Activated naive CD8-positive, alpha-beta T cell treated with anti-CD3 and anti-CD28 coated beads, Interleukin-2, amount 50 U/mL, for 16 hours (primary cell): Measurements from ENCODE around the gene NAV2.

Source experiments
- DNase-seq: peaks from one replicate; pipeline ENCODE4 v3.0.0-alpha.2; 2020; ENCODE audit warnings: low read depth, low spot score

Gene NAV2

DNA sequence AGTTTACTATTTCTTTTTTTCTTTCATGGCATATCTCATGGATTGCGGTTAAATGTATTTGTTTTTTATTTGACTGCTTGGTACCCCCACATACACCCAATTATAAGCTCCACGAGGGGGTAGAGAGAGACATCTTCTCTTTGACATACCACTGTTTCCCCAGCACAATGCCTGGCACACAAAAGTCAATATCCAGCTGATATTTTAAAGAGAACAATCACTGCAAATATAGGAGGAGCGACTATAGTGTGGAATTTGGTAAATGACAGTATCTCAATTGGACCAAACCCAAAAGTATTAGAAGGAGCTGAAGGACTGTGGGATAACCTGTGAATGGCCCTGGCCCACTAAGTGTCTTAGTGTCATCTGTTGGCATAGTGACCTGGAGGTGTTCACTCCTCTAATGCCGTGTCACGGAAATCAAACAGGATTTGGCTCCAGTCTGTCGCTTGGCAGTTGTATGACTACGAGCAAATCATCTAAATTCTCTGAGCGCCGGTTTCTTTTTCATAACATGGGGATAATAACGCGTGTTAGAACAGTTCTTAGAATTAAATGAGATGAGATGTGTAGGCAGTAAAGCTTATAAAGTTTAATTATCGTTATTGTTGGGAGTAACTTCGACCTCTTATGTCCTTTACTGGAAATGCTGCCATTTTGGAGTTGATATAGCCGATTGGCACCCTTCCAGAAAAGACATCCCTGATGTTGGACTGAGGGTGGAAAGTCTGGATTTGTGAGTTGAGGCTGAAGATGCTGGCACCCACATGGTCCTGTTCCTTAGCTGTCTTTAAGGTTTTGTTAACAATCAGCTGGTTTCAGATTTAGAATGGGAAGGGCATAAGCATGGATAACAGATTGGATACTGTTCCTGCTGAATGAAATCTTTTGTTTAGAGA lies 303.1 kb downstream of the NAV2 start:
- no peak for DNase-seq

DNA sequence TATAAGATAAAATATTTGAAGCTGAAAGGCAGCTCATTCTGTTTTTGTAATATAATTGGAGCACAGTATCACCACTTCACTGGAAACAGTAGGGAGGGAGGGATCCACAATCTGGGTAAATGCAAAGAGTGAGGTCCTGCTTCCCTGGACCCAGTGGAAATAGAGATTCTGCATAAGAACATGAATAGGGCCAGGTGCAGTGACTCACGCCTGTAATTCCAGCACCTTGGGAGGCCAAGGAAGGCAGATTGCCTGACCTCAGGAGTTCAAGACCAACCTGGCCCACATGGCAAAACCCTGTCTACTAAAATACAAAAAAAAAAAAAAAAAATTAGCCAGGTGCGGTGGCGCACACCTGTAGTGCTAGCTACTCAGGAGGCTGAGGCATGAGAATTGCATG lies 303.9 kb downstream of the NAV2 start:
- DNase-seq = no peak

DNA sequence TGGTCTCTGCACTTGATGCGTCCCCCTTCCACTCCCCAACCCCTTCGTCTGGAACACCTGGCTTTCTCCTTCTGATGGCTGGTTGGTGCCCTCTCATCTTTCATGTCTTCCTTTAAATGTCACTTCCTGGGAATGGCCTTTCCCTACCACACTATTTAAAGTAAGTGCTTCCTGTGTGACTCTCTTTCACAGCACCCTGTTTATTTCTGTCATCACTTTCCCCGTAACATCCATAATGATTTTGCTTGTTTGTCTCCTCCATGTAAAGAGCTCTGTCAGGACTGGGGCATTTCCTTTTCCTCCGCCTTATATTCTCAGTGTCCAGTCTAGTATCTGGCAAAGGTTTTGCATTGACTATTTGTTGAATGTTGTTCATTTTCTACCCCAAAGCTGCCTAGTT lies 304.7 kb downstream of the NAV2 start:
- DNase-seq = no peak

DNA sequence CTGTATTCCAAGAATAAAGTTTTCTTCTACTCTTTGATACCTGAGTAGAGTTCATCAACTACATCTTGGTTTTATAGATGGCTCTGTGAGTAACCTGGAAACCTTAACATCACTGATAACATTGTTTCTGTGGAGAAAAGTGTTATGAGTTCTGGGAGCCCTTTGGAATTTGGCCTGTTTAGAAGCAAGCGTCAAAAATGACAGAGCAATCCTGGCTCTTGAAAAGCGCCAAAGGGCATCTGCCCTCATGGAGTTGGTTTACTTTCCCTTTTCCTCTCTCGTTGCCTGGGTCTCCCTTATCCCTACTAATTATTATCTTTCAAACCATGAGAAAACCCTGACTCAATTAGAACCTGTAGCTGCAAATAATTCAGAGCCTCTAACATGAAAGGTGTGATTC lies 307.6 kb downstream of the NAV2 start:
- no peak for DNase-seq

DNA sequence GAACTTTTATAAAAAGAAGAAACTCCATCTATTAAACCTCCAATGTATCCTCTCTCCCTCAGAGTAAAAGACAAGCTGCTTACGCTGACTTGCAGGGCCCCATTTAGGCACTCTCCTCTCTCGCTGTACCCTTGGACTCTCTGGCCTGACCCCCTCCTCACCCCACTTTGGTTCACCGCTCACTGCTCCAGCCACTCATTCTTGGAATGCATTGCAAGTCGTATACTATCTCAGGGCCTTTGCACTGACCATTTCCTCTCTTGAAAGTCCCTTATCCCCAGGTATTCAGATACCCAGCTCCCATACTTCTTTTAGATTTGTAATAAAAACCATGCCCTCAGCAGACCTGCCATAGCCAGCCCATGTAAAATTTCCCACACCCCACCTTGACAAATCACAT lies 308.1 kb downstream of the NAV2 start:
- DNase-seq = no peak

DNA sequence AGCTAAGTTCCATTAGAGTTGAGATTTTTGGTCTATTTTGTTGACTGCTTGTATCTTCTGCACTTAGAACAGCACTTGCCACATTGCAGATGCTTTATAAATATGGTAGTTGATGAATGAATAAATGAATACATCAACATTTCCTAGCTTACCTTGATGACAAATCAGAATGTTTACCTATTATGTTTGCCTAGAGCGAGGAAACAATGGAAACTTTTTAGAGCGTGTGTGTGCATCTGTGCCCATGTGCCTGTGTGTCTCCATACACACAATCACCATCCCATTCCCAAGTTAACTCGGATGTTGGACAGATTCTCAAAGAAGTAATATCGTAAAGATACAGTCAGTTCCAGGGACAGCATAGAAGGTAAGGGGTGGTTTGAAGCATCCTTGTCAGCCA lies 308.6 kb downstream of the NAV2 start:
- DNase-seq = no peak

DNA sequence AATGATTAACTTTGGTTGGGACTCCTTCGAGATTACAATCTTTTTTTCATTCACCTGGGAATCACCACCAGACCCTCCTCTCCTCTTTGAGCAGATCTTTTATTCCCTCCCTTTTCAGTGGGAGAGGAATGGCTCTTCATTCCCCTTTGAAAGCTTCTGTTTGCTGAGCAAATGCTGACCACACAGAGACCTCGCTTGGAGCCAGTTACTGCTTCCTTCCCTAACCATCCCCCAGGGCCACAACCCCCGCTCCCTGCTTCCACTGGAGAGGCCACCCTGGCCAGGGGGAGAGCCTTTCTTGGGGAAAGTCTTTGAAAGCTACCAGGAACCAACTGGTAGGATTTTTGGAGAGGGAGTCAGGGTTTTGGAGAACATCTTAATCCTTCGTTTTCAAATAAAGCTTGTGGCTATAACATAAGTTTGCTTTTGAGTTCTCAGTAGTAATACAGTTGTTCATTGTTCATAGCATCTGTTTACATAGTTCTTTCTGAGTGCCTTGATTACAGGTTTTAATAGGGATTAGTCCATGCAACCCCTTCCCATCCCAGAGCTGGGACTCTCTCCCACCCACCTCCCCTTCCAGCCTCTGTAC lies 309.2 kb downstream of the NAV2 start:
- no peak for DNase-seq

DNA sequence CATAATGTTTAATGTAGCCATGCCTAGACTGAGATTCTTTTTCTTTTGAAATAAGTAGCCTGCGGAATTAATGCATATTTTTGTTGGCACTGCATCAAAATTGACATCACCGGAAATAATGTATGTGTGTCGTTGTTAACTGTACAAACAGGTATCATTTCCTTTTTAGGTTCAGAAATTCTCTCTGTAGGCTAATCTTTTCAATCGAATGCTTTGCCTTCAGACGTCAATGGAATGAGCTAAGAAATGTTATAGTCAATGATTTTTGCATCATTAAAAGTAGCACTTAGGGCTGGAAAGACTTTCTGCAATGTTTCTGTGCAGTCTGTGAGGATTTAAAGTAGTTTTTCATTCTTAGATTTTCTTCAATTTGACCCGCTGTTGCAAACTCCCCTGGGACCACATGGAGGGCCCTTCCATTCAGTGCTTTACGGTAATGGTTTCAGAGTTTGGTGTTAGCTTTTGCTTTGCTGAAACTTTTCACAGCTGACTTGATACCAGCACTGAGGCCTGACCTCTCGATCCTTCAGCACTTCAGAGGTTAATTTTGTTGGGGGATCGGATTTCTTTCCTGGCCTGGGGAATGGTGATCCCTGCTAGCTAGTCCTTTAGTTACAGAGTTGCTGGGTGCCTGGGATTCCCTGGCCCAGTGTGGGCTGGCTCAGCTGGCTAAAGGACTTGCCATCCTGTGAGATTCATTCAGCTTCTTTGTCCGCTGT lies 309.9 kb downstream of the NAV2 start:
- DNase-seq = no peak

DNA sequence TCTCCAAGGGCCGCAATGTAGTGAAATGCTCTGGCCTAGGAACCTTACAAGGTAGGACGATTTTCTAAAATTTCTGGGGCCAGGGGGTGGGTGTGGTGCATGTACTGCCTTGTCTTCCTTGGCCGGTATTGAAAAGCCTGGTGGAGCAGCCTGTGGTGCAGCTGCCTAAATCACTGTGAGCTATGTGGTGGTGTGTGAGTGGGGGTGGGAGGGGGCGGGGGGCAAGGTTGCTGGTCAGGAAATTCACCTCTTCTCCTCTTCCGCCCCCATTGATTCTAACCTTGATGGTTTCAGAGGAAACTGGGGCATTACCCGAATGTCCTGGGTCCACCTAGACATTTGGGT lies 310.4 kb downstream of the NAV2 start:
- no peak for DNase-seq

DNA sequence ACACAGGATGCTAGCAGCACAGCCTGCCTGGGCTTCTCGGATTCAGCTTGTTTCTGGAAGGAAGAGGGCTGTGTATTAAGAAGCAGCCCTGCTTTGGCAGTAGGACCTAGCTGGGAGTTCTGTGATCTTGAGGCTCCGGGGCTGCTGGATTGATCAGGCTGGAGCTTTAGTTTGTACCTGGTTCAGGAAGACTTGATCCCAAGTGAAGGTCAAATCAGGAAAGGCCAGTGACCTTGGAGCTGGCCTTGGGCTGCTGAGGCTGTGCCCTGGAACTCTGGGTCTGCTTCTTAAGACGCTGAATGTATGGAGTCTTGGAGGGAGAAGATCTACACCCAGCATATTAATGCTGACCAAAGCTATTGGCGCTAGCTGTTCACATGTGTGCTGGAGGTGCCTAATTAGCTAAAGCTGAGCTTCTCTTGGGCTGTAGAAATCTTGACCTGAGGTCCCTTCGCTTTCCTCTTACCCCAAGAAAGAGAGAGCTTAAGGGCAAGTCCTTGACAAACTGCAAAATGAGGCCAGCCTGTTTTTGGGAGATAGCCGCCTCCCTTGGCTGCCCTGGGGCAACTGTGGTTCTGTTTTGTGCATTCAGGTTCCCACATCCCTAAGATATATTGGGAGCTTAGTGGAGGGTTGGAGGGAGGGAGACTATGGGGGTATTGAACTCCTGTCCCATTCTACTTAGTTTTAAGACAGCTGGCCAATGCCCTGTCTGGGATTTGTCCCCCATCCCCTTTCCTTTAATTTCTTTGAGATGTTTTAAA lies 311.7 kb downstream of the NAV2 start:
- no peak for DNase-seq

DNA sequence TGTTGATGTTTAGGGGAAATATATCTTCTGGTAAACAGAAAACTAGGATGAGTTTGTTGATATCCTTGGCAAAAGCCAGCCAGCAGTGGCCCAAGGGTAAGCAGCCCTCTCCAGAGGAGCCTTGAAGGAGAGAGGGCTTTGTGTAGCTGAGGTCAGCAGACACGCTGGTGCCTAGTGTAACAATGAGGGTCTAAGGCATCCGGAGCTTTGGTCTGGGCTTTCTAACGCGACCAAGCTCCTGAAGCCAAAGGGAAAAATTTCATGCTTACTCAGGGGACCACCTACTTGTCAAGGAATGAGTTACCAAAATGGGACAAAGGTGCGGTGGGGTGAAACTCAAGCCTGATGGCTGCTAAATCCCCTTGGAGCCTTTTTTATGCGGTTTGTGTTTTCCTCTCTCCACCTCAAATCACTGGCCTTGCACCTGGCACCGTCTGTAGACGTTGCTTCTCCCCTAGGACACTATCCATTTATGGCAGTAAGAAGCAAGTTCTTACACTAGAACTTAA lies 312.7 kb downstream of the NAV2 start:
- no peak for DNase-seq

DNA sequence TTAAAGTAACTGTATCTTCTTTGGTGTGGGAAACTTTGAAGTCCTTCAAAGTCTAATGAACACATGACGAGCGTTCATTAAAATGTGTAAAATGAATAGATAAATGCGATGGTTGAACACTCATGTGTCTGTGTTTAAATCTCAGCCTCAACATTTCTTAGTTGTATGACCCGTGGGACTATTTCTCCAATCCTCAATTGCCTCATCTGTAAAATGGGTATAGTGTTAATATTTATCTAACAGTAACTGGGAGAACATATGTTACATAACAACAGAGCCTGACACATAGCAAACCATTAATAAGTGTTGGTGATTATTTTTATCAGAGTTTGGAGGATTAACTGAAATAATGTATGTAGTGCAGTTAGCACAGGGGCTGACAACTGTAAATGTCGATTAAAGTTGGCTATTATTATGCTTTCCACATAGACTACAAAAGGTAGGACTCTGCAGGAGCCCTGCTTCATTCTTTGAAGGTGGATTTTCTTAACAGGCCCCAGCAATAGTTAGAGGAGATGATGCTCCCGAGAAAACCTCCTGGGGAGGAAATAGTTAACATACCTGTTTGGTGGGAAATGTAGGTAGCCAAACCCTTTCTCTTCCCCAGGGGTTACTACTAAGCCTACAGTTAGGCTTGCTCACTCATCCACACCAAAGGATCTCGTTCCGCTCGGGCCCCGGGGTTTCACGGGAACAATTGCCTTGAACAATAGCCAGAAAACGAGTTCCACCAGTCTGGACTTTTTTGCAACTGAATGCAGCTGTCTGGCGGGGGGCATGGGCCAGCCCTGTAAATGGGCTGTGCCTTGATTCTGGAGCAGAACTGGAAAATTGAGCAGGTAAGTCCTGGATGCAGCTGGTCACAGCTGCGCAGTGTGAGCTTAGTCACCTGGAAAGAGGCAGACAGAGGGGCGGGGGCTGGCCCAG lies 314.3 kb downstream of the NAV2 start:
- no peak for DNase-seq

DNA sequence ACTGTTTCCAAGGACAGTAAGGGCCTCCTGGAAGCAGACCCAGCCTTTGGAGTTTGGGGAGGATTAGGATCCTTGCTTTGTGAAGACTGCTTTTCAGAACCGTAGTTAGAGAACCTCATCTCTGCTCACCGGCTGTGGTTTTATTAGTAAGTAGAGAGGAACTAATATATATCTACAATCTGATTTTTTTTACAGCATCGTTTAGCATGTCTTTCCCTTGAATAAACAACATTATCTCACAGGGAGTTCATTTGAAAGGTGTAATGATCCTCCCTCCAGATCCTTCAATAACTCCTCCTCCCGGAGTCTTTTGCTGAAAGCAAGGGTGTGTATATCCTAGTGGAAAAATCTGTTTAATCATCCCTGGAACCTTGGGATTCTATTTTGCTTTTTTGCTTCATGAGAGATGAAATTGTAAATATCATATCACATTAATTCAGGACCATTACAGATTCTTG lies 314.9 kb downstream of the NAV2 start:
- no peak for DNase-seq

DNA sequence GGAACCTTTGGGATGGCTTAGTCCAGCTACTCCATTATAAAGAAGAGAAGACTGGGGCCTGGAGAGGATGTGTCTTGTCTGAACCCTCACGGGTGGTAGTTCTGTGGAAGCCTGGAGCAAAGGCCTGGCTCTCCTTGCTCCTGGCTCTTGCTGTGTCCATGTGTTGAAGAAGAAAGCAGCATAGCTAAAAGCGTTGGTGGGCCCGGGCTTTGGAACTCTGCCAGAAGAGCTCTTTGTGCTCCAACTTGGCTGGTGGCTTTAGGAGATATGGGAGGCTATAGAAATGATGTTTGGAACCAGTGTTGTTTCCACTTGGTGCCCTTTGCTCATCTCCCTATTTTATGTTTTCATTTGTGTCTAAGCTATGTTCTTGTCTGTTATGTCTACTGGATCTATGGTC lies 316.6 kb downstream of the NAV2 start:
- DNase-seq = no peak

DNA sequence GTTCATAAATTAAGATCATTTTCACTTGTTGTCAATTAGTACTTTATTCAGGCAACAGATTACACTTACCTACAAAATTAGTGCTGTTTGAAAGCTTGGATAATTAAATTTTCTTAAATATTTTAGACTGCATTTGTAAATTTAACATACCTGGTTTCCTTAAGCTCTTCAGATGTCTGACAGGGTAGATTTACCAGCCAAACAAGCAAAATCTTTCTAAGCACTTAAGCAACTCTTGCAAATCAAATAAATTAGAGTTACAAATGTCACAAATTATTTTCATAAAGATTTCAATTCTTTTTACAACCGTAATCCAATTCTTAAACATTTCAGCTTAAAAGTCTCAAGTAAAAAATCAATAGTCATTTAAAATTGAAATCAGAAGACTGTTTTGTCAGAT lies 317.8 kb downstream of the NAV2 start:
- no peak for DNase-seq

DNA sequence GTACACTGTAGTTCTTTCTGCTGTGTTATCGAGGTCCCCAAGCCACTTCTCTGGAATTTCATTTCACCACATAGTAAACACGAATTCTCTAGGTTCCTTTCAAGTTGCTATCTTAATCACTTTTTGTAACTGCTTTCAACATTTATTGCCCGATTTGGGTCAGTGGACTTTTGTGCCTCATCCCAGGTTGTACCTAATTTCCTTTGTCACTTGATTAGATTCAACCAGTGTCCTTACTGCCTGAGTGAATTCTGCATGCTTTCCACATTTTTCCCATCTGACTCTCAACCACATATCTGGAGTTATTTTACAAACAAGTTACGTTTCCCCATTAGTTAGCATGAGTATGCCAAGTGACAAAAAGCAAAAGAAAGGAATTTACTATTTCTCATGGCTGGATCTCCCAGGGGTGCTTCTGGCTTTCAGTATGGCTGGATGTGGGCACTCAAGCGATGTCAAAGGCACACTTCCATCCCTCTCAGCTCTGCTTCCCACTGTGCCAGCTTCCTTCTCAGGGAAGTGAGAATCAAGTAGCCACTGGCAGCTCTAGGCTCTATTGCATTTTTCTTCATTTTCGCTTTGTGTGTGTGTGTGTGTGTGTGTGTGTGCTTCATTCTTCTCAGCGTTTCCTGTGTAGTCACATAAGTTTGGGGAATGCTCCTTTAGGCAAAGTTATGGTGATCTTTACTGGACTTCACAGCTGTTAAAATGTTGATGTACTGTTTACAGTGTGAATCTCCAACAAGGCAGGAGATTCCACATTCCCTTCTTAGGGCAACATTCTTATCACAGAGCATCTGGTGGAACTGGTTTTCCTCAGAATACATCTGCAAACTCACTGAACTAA lies 318.7 kb downstream of the NAV2 start:
- no peak for DNase-seq

DNA sequence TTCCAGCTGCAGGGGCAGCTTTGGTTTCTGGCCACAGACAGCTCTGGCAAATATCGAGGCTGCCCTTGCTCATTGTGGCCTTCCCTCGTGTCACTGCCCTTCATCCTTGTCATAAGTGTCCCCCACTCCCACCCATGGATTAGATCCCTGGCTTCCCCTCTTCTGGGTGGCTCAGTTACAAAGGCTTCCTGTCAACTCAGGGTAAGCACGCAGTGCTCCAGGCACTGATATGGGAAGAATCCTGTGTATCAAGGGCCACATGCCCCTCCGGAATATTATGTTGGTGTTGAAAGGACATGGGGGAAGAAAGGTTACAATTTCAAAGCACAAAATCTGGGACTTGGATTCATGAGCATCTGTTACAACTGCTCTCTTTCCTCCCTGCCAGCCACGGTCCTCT lies 319.5 kb downstream of the NAV2 start:
- no peak for DNase-seq

DNA sequence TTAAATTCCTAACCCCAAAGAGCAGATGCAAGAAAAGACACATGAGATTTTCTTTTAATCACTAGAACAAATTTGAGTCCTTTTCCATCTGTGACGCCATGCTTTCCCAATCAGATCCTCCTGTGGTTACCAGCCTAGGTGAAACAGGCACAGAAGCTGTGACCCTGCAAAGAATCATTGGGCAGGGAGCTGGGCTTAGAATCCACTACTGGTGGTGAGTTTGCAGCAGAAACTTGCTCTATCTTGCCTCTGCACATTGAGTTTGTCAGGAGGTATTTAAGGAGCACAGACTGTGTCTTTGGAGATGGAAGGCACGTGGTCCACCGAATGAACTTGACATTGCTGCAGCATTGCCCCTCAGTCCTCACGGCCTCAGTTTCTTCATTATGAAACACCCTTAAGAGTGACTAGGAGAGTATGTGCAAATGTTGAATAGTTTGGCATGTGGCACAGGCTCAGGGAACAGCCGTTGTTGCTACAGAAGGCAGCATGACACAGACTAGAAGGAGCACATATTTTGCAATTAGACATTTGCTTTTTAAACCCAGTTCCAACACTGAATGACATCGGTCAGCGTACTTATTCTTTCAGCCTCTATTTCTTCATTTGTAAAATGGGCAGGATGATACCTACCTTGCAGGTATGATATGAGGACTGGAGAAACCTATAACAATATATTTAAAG lies 320.1 kb downstream of the NAV2 start:
- no peak for DNase-seq

DNA sequence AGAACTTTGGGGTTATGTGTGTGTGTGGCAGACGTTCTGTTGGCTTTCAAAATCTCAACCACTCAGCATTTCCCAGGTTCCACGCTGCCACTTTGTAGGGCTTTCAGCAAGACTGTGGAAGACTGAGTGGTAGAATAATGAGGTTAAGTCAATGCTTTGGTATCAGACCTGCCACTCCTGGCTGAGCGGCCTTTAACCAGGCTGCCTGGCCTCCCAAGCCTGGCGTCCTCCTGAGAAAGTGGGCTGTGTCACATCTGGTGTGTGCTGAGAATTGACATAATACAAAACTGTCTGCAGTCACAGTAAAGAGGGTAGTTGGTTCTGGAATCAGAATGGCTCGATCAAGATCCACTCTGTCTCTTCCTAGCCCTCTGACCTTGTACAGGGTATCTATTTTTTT lies 321.2 kb downstream of the NAV2 start:
- no peak for DNase-seq
